Measurements from ENCODE around the gene ST6GALNAC5.
"Not testable (repeated sequence)": the region's sequence is repeated elsewhere in the genome, so short reads cannot be mapped to it uniquely, and the experiment has no call there.

ST6GALNAC5 gene

DNA sequence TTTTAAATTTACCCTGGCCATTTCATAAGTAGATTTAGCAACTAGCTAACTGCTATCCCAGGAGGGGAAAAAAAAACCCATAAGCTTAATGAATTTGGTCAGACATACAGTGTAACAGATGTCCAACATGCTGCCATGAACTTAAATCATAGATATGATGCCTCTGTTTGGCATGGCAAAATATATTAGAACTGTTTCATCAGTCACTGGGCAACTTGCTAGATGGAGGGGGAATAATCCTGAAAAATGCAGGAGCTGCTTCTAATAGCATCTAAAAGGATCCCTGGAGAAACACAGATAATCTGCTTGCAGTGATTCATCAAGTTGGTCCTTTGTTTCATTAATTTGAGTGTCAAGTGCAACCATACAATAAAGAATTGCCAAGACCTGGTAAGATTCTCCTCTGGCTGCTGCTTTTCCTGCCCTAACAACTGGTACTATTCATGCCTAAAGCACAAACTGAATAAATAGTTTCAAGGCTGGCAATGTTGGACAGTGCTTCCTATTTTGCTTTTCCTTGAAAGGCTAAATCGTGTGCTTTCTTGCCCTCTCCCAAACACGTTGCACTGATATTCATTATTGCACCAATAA, 1.5 kb upstream of the ST6GALNAC5 start:
- H3K4me3 ChIP-seq (ENCODE audit: low read depth, low read length): no peak overlapping the region

DNA sequence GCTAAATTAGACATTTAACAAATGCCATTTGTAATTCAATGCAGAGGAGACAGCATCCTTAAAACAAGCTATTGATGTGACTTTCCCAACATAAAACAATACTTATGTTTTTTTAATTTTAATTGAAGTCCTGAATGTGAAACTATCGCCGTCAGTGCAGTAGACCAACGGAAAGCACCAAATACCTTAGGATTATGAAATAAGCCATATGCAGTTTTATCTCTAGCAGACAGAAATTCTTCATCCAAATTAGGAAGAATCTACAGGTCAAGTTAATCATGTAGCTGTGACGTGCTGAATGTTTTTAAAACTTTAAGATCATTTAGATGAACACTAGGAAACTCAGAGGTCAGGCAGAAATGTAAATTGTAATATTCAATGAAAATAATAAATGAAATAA, 714 bp upstream of the ST6GALNAC5 start:
- H3K4me3 ChIP-seq (ENCODE audit: low read depth, low read length): no peak overlapping the region

DNA sequence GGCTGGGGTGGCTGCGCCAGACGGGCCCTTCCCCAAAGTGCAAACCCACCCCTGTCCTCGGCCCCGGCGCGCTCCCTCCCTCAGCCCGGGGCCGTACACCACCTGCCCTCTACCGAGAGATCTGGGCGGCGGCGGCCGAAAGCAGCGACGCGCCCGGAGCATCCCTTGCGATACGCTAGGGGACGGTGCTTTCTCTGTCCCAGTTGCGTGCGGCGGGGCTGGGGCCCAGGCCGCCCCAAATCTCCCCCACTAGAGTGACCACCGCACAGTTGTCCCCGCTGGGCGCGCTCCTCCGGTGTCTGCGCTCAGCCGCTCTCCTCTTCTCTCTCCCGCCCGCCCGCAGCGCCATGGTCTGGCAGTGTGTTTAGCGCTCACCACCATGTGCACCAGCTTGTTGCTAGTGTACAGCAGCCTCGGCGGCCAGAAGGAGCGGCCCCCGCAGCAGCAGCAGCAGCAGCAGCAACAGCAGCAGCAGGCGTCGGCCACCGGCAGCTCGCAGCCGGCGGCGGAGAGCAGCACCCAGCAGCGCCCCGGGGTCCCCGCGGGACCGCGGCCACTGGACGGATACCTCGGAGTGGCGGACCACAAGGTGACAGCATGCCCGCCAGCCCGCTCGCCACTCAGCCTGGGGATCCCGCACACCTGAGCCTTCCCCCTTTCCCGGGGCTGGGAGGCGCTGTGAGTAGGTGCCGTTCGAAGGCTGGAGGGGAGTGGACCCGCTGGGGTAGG, 1.0 kb downstream of the ST6GALNAC5 start:
- peak overlapping the region; percentile 84 for H3K4me3 ChIP-seq (ENCODE audit: low read depth, low read length)

DNA sequence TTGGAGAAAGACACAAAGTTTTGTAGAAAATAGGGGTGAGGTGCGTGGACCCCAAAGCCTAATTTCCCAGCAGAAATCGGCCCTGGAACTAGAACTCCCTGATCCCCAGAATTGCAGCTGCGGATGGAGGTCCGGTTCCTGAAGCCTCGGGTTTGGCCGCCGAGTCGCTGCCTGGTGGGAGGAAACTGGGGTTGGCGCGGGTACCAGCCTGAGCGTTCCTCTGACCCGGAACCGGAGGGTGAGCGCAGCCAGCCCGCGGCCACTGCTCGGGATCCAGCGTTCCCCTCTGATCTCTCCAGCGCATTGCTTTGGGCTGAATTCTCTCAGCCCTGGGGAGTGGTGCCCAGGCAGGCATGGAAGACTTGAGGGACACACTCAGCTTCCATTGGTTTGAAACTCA, 1.6 kb downstream of the ST6GALNAC5 start:
- peak overlapping the region; percentile 84 for H3K4me3 ChIP-seq (ENCODE audit: low read depth, low read length)

DNA sequence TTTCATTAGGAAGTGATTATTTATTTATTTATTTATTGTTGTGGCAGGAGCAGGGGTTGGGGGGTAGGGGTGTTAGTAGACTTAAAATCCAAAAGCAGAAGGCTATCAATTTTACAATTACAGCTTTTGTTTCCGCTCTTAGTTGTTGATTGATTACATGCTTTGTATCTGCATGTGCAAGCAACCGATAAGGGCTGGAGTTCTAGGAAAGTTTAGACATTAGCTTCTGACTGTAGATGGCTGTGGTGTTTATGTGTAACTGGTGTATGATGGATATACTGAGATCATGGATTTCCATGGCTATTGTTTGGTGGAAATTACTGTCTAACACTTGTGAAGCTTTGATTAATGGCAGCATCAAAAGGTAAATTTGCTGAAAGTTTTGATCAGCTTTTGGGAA, 2.8 kb downstream of the ST6GALNAC5 start:
- no peak overlapping the region for H3K4me3 ChIP-seq (ENCODE audit: low read depth, low read length)

DNA sequence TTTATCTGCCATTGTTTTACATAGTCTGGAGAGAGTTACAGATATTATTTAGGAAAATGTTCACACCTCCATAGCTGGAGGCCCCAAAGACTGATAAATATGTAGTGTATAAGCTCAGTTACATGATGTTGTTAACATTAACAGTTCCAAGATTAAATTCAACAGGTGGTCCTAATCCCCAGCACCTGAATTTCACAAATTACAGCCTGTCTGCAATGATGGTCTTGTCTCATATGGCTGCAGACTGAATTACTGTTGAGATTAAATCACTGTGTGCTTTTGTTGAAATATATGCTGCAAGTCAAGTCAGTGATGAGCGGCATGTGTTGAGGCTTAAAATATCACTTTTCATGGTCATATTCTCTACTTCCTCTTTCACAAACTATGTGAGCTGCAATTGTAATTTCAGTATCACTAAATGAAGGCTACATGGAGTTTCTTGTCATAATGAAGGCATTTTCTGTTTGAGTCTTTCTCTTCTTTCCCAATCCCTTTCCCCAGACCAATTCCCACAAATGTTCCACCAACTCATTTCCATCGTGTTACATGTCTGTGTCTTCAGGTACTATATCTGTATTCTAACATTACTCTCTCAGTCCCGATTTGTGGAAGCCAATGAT, 4.2 kb downstream of the ST6GALNAC5 start:
- H3K4me3 ChIP-seq (ENCODE audit: low read depth, low read length): no peak overlapping the region

DNA sequence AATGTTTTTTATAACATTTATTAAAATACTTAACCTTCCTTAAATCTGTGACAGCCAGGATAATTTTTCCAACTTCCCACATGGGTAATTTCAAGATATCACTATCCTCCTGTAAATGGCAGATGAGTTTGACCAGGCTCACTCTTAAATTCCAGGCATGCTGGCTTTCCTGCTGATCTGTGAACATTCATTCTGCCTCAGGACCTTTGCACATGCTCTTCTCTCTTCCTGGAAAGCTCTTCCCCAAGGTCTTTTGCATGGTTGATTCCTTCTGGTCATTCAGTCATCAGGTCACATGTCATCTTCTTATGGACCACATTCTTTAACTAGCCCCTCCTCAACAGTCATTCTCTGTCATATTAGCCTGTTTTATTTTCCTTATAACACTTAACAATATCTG, 5.7 kb downstream of the ST6GALNAC5 start:
- no peak overlapping the region for H3K4me3 ChIP-seq (ENCODE audit: low read depth, low read length)

DNA sequence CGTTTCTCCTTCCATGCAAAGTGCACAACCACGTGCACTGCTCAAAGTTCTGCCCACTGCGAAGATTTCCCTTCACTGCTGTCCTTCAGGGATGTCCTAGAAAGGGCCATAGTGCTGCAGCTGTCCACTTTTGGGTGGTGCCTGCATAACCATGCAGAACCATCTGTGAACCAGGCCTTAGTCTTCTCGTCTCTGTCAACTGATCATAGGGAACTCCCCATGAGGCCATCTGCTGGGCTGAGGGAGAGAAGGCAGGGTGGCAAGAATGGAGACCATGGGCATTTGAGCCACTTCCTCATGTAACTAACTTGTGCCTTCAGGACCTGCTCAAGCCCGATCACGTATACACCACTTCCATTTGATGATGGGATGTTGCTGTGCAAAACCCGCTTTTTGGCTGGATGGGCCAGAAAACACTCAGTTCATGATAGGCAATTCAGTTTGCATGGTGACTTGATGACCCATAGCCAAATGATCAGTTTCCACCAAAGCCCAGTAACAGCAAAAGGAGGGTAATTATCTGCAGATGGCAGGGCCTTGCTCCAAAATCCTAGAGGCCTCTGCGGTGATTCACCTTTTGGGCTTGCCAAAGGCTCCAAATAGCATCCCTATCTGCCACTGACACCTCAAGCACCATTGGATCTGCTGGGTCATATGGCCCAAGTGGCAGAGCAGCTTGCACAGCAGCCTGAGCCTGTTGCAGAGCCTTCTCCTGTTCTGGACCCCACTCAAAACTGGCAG, 9.5 kb downstream of the ST6GALNAC5 start:
- no peak overlapping the region for H3K4me3 ChIP-seq (ENCODE audit: low read depth, low read length)

DNA sequence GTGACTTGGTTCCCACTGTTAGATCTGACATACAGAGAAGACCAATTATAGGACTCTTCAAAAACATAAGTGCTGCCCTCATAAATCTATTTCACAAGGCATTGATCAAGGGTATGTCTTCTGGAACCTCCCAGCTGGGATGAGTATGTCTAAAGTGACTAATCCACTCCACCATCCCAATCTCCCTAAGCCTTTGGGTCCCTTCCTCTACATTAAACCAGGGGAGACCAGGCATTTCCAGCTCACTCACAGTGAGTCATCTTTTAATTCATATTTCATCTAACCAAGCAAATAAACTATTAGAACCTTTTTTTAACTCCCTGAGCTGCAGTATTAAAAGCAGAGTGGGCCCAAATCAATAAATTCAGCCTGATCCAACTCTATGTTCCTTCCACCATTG, 11.7 kb downstream of the ST6GALNAC5 start:
- H3K4me3 ChIP-seq (ENCODE audit: low read depth, low read length): not testable (repeated sequence)

DNA sequence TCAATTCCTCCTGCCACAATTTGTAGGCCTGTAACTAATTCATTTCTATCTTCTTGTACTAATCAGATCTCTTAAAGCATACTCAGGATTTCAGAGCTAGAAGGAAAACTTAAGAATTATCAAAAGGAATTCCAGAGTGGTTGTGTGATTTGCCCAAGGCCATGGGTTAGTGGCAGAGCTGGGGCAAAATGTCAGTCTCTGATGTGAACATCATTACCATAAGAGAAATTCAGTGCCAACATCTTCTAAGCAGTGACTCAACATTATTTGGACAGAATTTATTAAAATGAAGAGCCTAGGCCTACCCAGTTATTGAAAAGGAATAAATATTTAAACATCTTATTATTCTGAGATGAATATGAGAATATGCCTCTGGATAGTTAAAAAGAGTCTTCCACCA, 14.5 kb downstream of the ST6GALNAC5 start:
- no peak overlapping the region for H3K4me3 ChIP-seq (ENCODE audit: low read depth, low read length)

DNA sequence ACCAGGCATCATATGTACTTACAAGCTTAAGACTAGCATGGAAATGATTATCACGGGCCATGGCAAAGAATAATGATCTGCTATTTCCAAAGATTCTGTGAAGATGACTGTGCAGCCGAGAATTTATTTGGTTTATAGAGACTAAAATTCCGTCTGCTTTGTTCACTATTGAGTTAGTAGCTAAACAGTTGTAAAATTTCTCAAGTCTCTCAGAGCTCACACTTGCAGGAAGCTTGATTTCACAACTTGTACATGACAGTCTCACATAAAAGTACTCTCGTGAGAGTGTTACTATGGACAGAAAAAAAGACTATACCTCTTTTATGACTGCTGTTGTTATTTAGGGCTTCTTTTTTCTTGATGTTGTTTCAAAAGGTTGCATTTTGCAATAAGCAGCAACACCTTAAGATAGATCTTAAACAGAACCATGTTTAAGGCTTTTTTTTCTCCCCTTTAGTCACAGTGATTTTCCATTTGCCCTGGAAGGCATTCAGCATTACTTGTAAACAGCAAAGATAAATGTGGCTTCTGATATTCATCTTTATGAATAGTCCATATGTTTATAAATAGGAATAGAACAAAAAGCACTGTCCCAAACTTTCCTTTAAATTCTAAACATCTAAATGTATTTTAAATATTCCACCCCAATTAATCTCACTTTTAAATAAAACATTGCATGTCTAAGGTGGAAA, 24.8 kb downstream of the ST6GALNAC5 start:
- H3K4me3 ChIP-seq (ENCODE audit: low read depth, low read length): no peak overlapping the region

DNA sequence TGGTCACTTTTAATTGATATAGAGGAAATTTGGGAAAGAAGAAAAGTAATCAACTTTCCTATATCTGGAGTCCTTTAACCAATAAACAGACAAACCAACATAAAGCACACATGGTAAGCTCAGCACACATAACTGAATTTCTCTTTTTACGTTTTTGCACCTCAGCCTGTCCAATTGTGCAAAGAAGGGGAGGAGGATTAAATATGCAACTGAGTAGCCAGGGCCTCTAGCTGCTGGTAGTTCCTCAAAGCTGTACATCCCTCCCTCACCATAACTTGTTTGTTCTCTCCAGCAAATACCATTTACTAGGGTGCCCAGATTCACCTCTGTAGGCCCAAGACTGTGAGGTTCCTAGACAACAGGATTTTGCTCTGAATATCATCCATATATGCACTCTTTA, 25.4 kb downstream of the ST6GALNAC5 start:
- no peak overlapping the region for H3K4me3 ChIP-seq (ENCODE audit: low read depth, low read length)

DNA sequence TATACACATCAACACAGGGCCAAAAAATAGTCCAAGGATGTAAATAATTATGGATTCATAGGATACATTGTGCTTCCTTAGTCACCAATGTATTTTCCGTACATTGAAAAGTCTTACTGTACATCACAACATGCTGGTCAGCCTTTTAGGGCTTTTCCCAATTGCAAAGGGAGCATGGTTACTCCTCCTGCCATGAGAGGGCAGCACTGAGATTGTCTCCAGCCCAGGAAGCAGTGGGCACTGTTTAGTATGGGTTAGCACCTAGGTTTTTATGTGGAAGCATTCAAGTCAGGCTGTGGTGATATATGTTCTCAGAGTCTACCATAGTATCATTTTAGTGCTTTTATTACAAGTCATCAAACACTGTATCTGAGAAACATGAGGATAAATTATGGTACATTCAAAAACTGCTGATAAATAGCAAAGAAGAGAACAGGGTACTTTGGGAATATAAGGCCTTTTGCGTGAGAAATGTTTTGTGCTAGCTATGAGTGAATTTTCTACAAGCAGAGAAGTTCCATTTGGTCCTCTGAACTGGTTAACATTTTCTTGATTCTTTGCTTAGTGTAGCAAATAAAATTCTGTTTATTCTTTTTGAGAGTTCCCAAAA, 34.0 kb downstream of the ST6GALNAC5 start:
- H3K4me3 ChIP-seq (ENCODE audit: low read depth, low read length): no peak overlapping the region

DNA sequence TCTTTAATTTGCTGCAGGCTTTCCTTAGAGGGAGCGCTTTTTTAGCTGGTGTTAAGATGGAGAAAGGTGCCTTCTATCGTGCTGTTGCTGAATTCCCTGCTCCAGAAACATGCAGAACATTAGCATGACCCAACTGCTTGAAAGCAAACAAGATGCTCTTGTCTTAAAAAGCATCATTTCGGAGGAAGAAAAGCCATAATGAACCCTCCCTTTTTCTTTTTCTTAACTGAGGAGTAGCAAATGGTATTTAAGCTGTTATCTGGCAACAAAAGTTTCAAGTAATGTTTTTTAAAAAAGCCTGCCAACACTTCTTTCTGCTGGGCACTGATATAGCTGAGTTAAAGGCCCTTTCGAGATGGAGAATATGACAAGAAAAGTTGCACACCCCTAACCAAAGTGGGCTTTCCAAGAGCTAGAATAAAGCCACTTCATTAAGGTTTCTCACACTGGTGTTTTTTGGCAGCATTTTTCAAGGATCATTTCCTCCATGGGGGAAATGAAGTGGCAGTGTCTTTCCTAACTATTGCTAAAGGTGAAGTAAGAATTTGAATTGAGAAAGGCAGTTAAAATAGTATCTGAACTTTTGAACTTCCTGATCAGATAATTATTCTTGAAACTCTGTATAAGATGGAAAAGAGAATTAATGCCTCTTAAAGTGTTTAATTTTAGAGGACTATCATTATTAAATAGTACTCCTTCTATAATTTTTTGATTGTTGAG, 38.8 kb downstream of the ST6GALNAC5 start:
- H3K4me3 ChIP-seq (ENCODE audit: low read depth, low read length): no peak overlapping the region

DNA sequence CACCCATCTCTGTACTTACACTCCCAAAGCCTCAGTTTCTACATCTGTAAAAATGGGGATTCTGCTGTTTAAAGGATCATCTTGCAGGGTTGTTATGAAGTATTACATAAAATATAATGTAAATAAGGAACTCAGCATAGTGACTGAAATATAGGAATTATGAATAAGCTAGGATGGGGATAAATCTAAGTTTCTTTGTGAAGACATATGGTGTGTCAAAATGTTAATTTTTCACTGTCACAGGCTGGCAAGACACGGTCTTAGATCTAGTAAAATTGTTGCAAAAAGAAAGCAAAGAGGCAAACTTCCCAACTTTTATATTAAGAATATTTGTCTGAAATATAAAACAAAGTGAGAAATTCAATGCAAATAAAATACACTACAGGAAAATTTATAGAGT, 42.0 kb downstream of the ST6GALNAC5 start:
- H3K4me3 ChIP-seq (ENCODE audit: low read depth, low read length): no peak overlapping the region

DNA sequence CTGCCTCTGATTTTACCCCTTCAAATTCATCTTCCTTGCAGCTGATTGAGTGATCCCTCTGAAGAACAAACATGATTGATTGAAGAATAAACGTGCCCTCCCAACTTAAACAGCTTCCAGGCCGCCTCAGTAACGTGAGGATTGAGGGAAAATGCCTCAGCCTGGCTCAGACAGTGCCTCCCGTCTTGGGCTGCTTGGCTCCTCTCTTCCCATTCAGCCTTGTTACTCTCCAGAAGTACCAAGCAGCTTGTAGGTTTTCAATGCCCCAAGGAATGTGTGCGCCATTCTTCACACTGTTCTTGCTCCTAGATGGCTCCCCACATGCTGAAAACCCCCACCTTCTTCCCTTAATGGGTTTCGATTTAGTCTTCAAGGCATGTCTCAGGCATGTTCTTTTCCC, 51.8 kb downstream of the ST6GALNAC5 start:
- H3K4me3 ChIP-seq (ENCODE audit: low read depth, low read length): no peak overlapping the region

DNA sequence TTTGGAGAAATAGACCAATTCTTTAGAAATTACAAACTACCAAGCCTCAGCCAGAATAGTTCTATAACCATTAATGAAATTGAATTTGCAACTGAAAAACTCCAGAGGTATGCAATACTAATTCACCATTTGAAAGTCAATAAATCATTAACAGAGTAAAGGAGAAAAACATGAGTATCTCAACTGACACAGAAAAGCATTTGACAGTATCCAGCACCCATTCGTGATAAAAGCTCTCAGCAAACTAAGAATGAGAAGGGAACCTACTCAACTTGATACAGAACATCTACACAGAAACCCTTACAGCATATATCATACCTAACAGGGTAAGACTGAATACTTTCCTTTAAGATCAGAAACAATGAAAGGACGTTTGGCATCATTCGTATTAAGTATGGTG, 54.3 kb downstream of the ST6GALNAC5 start:
- H3K4me3 ChIP-seq (ENCODE audit: low read depth, low read length): no peak overlapping the region

DNA sequence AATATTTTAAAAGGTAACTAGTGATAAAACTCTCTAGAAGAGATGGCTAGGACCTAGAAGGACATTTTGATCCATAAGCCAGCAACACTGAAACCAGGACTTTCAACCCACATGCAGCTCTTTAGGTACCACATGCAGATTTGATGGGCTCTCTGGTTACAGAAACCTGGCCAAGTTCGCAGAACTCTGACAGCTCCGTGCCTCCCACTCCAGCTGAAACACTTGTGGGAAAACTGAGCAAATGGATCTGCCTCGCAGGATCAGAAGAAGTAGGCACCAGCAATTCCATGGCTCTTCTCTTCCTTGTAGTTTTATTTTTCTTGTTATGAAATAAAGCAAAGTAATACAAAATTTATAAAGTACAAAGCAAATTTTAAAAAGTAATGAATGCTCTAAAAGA, 58.5 kb downstream of the ST6GALNAC5 start:
- no peak overlapping the region for H3K4me3 ChIP-seq (ENCODE audit: low read depth, low read length)

DNA sequence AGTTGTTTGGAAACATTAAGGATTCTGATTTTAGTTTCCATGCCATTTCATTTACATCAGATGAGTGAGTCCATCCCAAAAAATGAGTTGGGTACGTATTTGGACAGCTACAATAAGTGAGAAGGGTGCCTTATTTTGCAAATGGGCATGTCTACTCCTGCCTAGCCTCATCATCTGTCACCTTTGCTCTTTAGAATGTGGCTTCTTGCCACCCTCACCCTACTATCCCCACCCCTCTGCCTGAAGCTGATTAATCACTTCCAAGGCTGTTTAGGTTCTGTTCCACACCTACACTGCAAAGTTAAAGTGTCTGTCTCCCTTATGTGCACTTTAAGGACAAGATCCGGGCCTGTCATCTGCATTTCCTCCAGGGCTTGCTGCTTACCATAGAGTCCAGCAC, 61.2 kb downstream of the ST6GALNAC5 start:
- H3K4me3 ChIP-seq (ENCODE audit: low read depth, low read length): no peak overlapping the region

DNA sequence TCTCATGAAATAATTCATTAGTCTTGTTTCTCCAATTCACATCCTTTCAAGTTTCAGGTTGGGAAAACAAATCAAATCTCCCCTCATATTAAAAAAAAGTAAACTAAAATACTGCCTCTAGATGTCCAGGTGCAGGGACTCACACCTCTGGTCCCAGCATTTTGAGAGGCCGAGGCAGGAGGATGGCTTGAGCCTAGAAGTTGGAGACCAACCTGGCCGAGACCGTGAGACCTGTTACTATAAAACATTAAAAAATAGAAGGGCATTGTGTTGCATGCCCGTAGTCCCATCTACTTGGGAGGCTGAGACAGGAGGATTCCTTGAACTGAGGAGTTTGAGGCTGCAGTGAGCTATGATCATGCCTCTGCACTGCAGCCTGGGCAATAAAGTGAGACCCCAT, 61.9 kb downstream of the ST6GALNAC5 start:
- no peak overlapping the region for H3K4me3 ChIP-seq (ENCODE audit: low read depth, low read length)

Data from iPS-11a (cell line).